Loucy (cell line): ENCODE data around the gene GABBR1.

Experiments
- CTCF ChIP-seq: fragments of 200-600 bp; sonication (generic); conservative IDR thresholded peaks from 2 replicates; pipeline ENCODE4 v1.5.1; 2014; ENCODE audit warnings: mild to moderate bottlenecking, antibody characterized with exemption, low read length
- EZH2phosphoT487 ChIP-seq: fragments of 200-600 bp; IDR thresholded peaks from 2 replicates; pipeline ENCODE4 v1.6.1; 2018; ENCODE audit warnings: antibody characterized with exemption, mild to moderate bottlenecking, moderate library complexity, borderline replicate concordance

DNA sequence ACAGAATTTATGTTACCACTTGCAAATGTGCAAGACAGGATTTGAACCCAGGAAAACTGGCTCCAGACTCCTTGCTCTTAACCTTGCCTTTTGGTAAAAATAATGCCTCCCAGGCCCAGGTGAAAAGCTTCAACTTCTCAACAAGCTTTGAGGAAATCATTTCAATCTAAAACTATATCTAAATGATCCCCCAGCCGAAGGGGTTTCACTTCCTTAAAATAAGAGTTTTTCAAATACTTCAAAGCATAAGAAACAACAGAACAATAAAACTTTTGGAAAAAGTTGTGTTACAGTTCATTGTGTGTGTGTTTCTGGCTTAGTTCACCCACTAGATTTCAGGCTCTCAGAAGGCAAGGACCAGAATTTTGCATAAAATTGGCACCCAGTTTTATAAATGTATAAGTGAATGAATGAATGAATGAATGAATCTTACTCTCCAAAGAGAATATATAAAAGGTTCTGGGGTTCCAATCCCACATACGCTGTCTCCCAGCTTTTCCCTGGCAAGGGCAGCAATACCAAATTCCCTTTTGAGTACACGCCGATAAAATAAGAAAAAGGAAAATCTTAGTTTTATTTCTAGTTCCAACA, 42.7 kb downstream of the GABBR1 start:
- TF ChIP-seq CTCF (no peak), EZH2phosphoT487 (no peak)
